OCI-M1 (cell line): ENCODE results near the gene ANKRD23.

Experiments used
- DNase-seq: peaks from one replicate; lab custom pipeline; 2025; lab: John Stamatoyannopoulos, UW

ANKRD23 gene

GRCh38 chr2:96837575-96837974 is 6.2 kb downstream of the ANKRD23 start:
- no peak for DNase-seq

DNA sequence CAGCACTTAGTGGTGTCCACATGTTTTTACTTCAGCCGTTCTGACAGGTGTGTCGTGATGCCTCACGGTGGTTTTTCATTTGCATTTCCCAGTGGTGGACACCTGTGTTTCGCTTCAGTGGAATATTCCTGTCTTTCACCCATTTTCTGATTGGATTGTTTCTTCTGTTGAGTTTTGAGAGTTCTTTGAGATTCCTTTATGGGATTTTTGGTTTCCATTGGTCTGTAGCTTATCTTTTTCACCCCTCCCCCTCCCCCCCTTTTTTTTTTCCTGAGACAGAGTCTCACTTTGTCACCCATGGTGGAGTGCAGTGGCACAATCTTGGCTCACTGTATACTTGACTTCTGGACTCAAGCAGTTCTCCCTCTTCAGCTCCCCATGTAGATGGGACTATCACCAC is 8.0 kb downstream of the ANKRD23 start:
- no peak for DNase-seq

GRCh38 chr2:96832754-96833507 is 10.9 kb downstream of the ANKRD23 start:
- no peak for DNase-seq

DNA sequence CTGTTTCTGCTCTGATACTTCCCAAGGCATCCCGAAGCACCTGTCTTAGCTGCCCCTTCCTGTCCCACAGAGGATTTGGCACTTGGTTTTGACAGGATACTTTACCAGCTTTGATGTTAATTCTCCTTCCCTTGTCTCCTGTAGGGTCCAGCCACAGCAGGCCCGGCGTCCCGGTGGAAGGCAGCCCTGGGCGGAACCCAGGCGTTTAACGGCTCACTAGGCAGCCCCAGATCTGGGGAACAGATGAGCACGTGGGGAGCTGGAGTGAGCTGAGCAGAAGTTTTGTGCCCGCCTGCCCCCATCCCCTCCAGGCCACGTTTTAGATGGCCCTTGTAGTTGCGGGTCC is 11.4 kb downstream of the ANKRD23 start:
- no peak for DNase-seq

- DNase-seq: no peak
These were observed 12.1 kb downstream of the ANKRD23 start for GRCh38 chr2:96831679-96832078.

GRCh38 chr2:96830044-96830562 is 13.7 kb downstream of the ANKRD23 start:
- peak; percentile 65 for DNase-seq

- no peak for DNase-seq
These were observed 14.9 kb downstream of the ANKRD23 start for GRCh38 chr2:96828874-96829273.

DNA sequence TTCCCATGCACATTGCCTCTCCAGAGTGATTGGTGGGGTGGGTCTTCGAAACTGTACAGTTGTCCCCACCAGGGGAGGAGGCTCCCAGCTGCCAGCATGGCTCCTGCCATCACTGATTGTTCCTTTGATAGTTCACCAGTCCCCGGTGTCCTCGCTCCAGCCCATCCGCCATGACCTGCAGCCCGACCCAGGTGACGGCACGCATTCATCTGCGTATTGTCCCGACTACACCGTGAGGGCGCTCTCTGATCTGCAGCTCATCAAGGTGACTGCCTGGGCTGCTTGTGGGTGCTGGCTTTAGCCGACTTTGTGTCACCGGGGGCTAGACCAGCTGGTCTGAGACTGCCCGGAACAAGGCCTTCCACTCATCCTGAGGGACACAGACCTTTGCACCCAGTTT is 15.4 kb downstream of the ANKRD23 start:
- no peak for DNase-seq

- no peak for DNase-seq
These were observed 17.1 kb downstream of the ANKRD23 start for GRCh38 chr2:96826546-96827278.

DNA sequence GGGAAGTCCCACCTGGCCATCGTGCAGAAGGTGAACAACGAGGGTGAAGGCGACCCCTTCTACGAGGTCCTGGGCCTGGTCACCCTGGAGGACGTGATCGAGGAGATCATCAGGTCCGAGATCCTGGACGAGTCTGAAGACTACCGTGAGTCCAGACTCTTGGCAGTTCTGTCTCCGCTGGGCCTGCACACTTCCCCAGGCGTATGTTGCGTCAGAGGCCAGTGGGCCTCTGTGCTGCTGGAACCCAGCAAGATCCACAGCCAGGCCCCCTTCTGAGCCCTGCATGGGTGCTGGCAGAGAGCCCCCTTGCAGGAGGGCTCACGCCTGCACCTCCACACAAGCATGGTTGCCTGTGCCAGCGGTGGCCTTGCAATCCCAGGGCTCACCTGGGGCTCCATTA is 18.8 kb downstream of the ANKRD23 start:
- no peak for DNase-seq

DNA sequence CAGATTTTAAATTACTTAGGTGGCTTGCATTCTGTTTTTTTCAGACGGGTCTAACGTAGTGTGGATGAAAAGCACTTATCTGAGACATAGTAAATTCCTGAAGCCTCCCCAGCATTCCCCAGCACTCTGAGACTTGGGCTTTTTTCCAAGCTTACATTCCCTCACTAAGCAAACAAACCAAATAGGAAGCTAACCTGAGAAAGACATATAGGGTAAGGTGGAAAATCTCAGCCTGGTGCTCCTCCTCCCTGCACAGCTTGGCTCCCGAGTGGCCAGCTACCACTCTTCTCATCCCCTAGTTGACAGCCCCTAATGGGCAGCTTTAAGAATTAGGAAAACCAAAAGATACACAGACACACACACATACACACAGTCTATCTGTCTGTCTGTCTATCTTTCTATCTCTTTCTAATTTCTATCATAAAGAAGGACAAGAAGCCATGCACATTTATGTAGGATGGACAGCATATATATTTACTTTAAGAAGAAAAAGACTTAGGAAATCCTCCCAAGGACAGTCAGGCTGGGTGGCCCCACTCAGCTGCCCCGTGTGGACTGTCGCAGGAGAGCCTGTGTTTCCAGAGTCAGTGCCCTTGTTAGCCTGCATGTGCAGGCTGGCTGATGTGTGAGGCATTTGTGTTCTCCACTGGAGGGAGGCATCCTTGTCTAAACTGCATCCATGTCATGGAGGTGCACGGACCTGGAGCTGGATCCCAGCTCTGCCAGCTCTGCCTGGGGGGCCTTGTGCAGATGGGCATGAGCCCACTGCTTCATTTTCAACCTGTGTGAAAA is 19.5 kb downstream of the ANKRD23 start:
- DNase-seq: no peak

GRCh38 chr2:96823198-96823597 is 20.6 kb downstream of the ANKRD23 start:
- no peak for DNase-seq

GRCh38 chr2:96822786-96823185 is 21.0 kb downstream of the ANKRD23 start:
- no peak for DNase-seq

DNA sequence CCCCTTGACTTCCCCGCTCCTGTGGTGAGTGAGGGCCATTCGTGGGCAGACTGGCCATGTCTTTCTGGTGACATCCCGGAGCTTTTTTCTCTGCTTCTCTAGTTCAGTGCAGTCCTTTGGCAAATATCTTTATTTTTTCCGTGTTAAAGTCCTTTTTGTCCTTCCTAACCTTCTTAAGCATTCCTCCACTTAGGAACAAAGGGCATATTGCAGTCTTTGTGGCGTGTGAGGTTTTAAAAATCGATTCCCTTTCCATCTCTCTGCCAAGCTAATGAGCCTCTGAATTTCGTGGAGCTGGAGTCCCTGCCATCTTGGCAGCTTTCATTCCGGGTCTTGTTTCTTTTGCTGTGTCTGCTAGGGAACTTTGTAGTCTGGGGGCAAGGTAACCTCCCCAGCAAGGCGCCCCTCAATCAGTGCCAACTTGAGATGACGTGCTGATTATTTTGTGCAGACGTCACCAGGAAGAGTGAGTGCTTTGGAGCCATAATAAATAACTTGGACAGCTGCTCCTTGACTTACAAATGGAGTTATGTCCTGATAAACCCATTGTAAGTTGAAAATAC is 22.6 kb downstream of the ANKRD23 start:
- DNase-seq: no peak

GRCh38 chr2:96819876-96820511 is 23.8 kb downstream of the ANKRD23 start:
- DNase-seq: no peak

DNA sequence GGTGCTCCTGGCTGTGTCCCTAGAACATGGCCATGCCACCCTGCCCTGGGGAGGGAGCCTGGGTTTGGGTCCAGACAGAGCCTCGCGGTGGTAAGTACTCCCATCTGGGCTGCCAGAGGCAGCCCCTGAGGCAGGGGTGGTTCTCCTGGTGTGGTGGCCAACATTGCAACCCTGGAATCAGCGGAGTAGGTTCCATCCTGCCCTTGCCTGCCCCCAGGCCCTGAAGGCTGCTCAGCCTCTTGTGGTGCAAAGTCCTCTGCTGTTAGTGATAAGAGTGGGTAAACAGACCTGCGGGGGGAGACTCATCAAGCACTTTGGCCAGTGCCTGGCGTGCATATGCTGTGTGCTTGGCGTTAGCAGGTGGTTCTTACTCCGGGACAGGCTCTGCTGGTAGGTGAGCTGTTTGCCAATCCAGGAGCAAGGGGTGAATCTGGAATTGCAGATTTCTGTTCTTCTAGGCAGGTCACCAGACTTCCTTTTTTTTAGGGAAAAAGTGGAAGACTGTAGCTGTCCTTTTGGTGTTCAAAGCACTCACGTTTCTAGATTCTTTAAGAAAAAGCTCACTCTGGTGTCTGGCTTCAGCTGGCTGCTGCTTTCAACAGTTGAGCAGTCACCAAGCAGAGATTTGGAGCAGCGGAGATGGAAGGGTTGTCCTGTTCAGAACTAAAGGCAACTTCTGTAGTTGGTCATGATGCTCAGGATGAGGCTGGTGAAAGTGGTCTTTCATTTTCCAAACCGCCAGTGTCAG is 24.5 kb downstream of the ANKRD23 start:
- peak; percentile 80 for DNase-seq

DNA sequence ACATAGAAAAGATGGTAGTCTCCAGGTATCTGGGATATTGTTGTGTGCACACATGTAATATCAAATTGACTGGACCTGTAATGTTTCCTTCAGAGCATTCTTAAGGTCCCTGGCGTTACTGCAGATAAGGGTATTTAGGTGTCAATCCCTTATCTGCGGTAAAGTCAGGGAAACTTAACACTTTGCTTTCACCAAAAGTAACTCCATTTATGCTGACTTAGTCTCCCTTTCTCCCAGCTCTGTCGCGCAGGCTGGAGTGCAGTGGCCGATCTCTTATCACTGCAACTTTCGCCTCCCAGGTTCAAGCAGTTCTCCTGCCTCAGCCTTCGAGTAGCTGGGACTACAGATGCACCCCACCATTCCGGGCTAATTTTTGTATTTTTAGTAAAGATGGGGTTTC is 25.9 kb downstream of the ANKRD23 start:
- DNase-seq: peak; percentile 35

GRCh38 chr2:96816836-96817702 is 26.8 kb downstream of the ANKRD23 start:
- DNase-seq: peak; percentile 41

GRCh38 chr2:96816127-96816835 is 27.5 kb downstream of the ANKRD23 start, which contains the start of gene CNNM3:
Gene CNNM3, plus strand, starts transcription at chr2:96816268. Its CDS starts 10 bp downstream, at chr2:96816278.
- peak; percentile 95 for DNase-seq
